ENCODE measurements around the gene SOX8. TPM values are rescaled to one million over a fixed set of nuclear protein-coding genes. Genes with fewer than 3 reads are reported as not detected.
"Not testable (repeated sequence)": the region's sequence is repeated elsewhere in the genome, so short reads cannot be mapped to it uniquely, and the experiment has no call there.

Gene SOX8
- total and polyA plus RNA-seq, 2 donors (not counting 1 experiment from before 2014, with no cell fraction given), result 0.03 TPM; not detected in 1

DNA sequence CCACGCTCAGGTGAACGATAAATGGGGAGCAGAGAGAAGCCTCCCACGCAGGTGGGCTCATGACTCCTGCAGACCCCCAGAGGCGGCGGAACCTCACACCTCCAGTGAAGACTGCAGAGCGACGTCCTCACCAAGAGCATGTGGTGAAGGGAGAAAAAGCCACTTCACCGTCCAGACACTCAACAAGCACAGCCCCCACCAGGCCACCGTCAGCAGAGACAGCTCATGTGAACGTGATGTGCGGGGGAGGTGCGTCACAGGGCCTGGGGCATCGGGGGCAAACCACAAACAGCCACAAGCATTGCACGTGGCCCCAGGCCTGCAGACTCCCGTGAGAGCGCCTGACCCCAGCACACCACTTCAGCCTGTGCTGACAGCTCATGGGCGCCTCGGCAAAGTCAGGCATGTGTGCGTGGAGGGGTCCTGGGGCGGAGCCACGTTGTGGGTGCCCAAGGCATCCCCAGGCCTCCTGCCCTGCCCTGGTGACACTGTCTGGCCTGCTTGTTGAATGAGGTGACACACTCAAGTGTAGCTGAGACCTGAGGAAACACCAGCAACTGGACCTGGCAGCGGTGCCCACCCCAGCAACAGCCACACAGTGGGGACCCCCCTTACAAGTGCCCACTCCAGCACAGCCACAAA, 29.8 kb upstream of the SOX8 start:
- Histone ChIP-seq H3K27ac (ENCODE audit: insufficient read depth, low read length) (no peak overlapping the region), H3K4me3 (replicated peaks in 1 of 4; ENCODE audit: control extremely low read depth in 1 of 4, insufficient read depth in 1 of 4, low read depth in 3 of 4, low read length in 4 of 4) (no peak overlapping the region), H3K4me1 (ENCODE audit: control insufficient read depth, extremely low read depth, insufficient read depth, low read length) (no peaks in the 10 kb centered on the region), H3K79me2 (ENCODE audit: control insufficient read depth, insufficient read depth, low read length) (no peaks in the 10 kb centered on the region), H3K27me3 (ENCODE audit: control insufficient read depth, insufficient read depth, low read length) (no peaks in the 10 kb centered on the region), H3K36me3 (ENCODE audit: control insufficient read depth, insufficient read depth, low read length) (no peaks in the 10 kb centered on the region), H4K20me1 (ENCODE audit: control insufficient read depth, extremely low read depth, insufficient read depth, low read length) (no peaks in the 10 kb centered on the region), H3K9ac (ENCODE audit: insufficient read depth, low read length) (no peak overlapping the region), H2AFZ (ENCODE audit: low read length) (no peak overlapping the region), H3K4me2 (ENCODE audit: extremely low read depth, insufficient read depth, low read length) (no peak overlapping the region), H3K9me3 (ENCODE audit: control insufficient read depth, insufficient read depth, low read depth, low read length) (no peaks in the 10 kb centered on the region)
- DNase-seq (ENCODE audit: low read depth in 2 of 2), result peak; percentile 4 to 46
- TF ChIP-seq, protein P1, sequence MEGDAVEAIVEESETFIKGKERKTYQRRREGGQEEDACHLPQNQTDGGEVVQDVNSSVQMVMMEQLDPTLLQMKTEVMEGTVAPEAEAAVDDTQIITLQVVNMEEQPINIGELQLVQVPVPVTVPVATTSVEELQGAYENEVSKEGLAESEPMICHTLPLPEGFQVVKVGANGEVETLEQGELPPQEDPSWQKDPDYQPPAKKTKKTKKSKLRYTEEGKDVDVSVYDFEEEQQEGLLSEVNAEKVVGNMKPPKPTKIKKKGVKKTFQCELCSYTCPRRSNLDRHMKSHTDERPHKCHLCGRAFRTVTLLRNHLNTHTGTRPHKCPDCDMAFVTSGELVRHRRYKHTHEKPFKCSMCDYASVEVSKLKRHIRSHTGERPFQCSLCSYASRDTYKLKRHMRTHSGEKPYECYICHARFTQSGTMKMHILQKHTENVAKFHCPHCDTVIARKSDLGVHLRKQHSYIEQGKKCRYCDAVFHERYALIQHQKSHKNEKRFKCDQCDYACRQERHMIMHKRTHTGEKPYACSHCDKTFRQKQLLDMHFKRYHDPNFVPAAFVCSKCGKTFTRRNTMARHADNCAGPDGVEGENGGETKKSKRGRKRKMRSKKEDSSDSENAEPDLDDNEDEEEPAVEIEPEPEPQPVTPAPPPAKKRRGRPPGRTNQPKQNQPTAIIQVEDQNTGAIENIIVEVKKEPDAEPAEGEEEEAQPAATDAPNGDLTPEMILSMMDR (conservative IDR thresholded peaks at IDR 0.05 in 1 of 2, IDR thresholded peaks at IDR 0.05 in 1 of 2; ENCODE audit: low read depth in 1 of 2, low read length in 2 of 2), result no peak
- no peak for TF ChIP-seq EZH2 (IDR thresholded peaks at IDR 0.05; ENCODE audit: low read length, missing control alignments)

DNA sequence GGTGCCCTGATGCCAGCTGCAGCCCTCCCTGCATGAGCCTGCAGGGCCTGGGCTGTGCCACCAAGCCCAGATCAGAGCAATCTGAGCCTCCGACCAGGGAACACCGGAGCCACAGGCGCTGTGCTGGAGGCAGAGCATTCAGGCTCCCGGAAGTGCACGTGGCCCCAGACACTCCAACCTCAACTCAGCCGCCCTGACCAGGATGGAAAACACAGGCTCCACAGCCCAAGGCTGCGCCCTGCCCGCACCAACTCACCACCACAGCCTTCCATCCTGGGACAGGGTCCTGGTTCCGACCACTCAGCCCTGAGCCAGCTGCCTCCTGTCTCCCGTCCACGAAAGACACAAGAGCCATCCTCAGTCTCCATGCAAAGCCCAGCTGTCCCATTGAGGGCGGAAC, 29.2 kb upstream of the SOX8 start:
- no peaks in the 10 kb centered on the region for H3K4me1 ChIP-seq (ENCODE audit: control insufficient read depth, extremely low read depth, insufficient read depth, low read length)
- no peak overlapping the region for H2AFZ ChIP-seq (ENCODE audit: low read length)
- no peak overlapping the region for H3K4me3 ChIP-seq (replicated peaks in 1 of 4; ENCODE audit: control extremely low read depth in 1 of 4, insufficient read depth in 1 of 4, low read depth in 3 of 4, low read length in 4 of 4)
- H3K36me3 ChIP-seq (ENCODE audit: control insufficient read depth, insufficient read depth, low read length), result no peaks in the 10 kb centered on the region
- TF ChIP-seq, protein P1 (conservative IDR thresholded peaks at IDR 0.05 in 1 of 2, IDR thresholded peaks at IDR 0.05 in 1 of 2; ENCODE audit: low read depth in 1 of 2, low read length in 2 of 2), result no peak
- TF ChIP-seq EZH2 (IDR thresholded peaks at IDR 0.05; ENCODE audit: low read length, missing control alignments), result no peak
- no peak for DNase-seq (ENCODE audit: low read depth in 2 of 2)
- H3K9me3 ChIP-seq (ENCODE audit: control insufficient read depth, insufficient read depth, low read depth, low read length), result no peaks in the 10 kb centered on the region
- no peaks in the 10 kb centered on the region for H3K79me2 ChIP-seq (ENCODE audit: control insufficient read depth, insufficient read depth, low read length)
- H4K20me1 ChIP-seq (ENCODE audit: control insufficient read depth, extremely low read depth, insufficient read depth, low read length), result no peaks in the 10 kb centered on the region
- no peak overlapping the region for H3K9ac ChIP-seq (ENCODE audit: insufficient read depth, low read length)
- no peak overlapping the region for H3K27ac ChIP-seq (ENCODE audit: insufficient read depth, low read length)
- no peaks in the 10 kb centered on the region for H3K27me3 ChIP-seq (ENCODE audit: control insufficient read depth, insufficient read depth, low read length)
- H3K4me2 ChIP-seq (ENCODE audit: extremely low read depth, insufficient read depth, low read length), result no peak overlapping the region

DNA sequence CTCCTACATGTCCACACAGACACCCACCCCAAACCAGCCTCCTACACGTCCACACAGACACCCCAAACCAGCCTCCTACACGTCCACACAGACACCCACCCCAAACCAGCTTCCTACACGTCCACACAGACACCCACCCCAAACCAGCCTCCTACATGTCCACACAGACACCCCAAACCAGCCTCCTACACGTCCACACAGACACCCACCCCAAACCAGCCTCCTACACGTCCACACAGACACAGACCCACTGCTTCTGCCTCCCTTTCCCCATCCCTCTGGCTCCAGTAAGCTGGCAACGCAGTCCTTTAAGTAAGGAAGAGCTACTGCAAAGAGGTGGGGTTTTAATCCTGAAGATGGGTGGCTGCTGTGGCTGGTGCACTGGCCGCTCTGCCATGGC, 27.8 kb upstream of the SOX8 start:
- H3K27me3 ChIP-seq (ENCODE audit: control insufficient read depth, insufficient read depth, low read length); H3K27ac ChIP-seq (ENCODE audit: insufficient read depth, low read length); H3K9ac ChIP-seq (ENCODE audit: insufficient read depth, low read length); H3K4me3 ChIP-seq (replicated peaks in 1 of 4; ENCODE audit: control extremely low read depth in 1 of 4, insufficient read depth in 1 of 4, low read depth in 3 of 4, low read length in 4 of 4); H3K4me1 ChIP-seq (ENCODE audit: control insufficient read depth, extremely low read depth, insufficient read depth, low read length); H2AFZ ChIP-seq (ENCODE audit: low read length); DNase-seq (ENCODE audit: low read depth in 2 of 2); H3K9me3 ChIP-seq (ENCODE audit: control insufficient read depth, insufficient read depth, low read depth, low read length); H4K20me1 ChIP-seq (ENCODE audit: control insufficient read depth, extremely low read depth, insufficient read depth, low read length); H3K4me2 ChIP-seq (ENCODE audit: extremely low read depth, insufficient read depth, low read length); H3K36me3 ChIP-seq (ENCODE audit: control insufficient read depth, insufficient read depth, low read length); H3K79me2 ChIP-seq (ENCODE audit: control insufficient read depth, insufficient read depth, low read length): not testable (repeated sequence)

DNA sequence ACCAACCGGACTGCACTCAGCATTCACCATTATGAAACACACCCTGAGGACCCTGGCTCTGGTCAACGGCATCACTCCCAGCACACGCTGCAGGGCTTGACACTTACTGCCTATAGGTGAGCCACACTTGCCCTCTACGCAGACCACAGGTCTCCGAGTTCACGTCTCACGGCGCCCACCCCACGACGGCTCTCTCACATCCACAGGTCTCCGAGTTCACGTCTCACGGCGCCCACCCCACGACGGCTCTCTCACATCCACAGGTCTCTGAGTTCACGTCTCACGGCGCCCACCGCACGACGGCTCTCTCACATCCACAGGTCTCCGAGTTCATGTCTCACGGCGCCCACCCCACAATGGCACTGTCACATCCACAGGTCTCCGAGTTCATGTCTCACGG, 25.8 kb upstream of the SOX8 start:
- not testable (repeated sequence) for H2AFZ ChIP-seq (ENCODE audit: low read length); H3K4me3 ChIP-seq (replicated peaks in 1 of 4; ENCODE audit: control extremely low read depth in 1 of 4, insufficient read depth in 1 of 4, low read depth in 3 of 4, low read length in 4 of 4); H3K79me2 ChIP-seq (ENCODE audit: control insufficient read depth, insufficient read depth, low read length); H4K20me1 ChIP-seq (ENCODE audit: control insufficient read depth, extremely low read depth, insufficient read depth, low read length); H3K4me2 ChIP-seq (ENCODE audit: extremely low read depth, insufficient read depth, low read length); DNase-seq (ENCODE audit: low read depth in 2 of 2); H3K36me3 ChIP-seq (ENCODE audit: control insufficient read depth, insufficient read depth, low read length); H3K27ac ChIP-seq (ENCODE audit: insufficient read depth, low read length); H3K9me3 ChIP-seq (ENCODE audit: control insufficient read depth, insufficient read depth, low read depth, low read length); H3K4me1 ChIP-seq (ENCODE audit: control insufficient read depth, extremely low read depth, insufficient read depth, low read length); H3K9ac ChIP-seq (ENCODE audit: insufficient read depth, low read length); H3K27me3 ChIP-seq (ENCODE audit: control insufficient read depth, insufficient read depth, low read length)

Data from fibroblast of lung (primary cell).